Breast epithelium (tissue), 3 donors: ENCODE measurements around the gene VPS13D.

Source experiments
- POLR2A ChIP-seq: fragments of 450-650 bp; IDR thresholded peaks from one replicate; pipeline ENCODE4 v1.6.1; 2016; ENCODE audit warnings: antibody characterized with exemption, mild to moderate bottlenecking, moderate library complexity
- POLR2AphosphoS5 ChIP-seq, 3 donors: sonication (generic); formaldehyde crosslinking; IDR thresholded peaks; one replicate each; pipeline ENCODE4 v1.6.1; 2017; ENCODE audit warnings: antibody characterized with exemption in 3 of 3
- TF ChIP-seq, protein P1 (sequence below), 3 donors: fragments of 450-650 bp; IDR thresholded peaks; one replicate each; pipeline ENCODE4 v1.5.1; 2016 to 2017; ENCODE audit warnings: antibody characterized with exemption in 3 of 3, mild to moderate bottlenecking in 3 of 3, moderate library complexity in 3 of 3

DNA sequence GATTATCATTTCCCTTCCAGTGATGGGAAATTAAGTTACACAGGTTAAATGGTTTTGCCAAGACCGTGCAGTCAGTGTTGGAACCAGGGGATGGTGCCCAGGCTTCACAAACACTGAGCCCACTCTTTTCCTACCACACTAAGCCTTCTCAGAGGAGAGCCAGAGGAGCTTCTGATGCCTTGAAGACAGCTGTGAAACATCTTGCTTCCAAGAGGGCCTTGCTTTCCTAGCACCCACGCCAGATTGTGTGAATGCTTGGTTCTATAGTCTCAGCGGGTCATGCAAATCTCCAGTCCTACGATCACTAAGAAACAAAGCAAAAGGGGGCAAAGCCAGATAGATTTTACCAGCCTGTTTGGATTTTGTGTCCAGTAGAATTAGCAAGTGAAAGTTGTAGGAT is 200.7 kb downstream of the VPS13D start:
- TF ChIP-seq POLR2A = no peak
- TF ChIP-seq, protein P1, sequence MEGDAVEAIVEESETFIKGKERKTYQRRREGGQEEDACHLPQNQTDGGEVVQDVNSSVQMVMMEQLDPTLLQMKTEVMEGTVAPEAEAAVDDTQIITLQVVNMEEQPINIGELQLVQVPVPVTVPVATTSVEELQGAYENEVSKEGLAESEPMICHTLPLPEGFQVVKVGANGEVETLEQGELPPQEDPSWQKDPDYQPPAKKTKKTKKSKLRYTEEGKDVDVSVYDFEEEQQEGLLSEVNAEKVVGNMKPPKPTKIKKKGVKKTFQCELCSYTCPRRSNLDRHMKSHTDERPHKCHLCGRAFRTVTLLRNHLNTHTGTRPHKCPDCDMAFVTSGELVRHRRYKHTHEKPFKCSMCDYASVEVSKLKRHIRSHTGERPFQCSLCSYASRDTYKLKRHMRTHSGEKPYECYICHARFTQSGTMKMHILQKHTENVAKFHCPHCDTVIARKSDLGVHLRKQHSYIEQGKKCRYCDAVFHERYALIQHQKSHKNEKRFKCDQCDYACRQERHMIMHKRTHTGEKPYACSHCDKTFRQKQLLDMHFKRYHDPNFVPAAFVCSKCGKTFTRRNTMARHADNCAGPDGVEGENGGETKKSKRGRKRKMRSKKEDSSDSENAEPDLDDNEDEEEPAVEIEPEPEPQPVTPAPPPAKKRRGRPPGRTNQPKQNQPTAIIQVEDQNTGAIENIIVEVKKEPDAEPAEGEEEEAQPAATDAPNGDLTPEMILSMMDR (IDR thresholded peaks at IDR 0.05) = no peak
- TF ChIP-seq POLR2AphosphoS5 (IDR thresholded peaks at IDR 0.05) = no peak
